Small intestine (tissue), 7 donors: ENCODE data around the gene RBMS1. TPM values are rescaled to one million over a fixed set of nuclear protein-coding genes. Genes with fewer than 3 reads are reported as not detected.

Experiments used
- DNase-seq, 2 donors: peaks; one replicate each; pipeline versions ENCODE4 v3.0.0 to v3.0.0-alpha.2; 2013
- FAIRE-seq: peaks from 2 replicates; lab custom pipeline; 2012; peaks lifted over from hg19 to GRCh38; lab: Jason Lieb, UNC
- H3K27ac ChIP-seq, 3 donors: one replicate each; pipeline ENCODE4 v1.5.1; 2013; ENCODE audit warnings: low read length in 2 of 3, mild to moderate bottlenecking in 2 of 3, control low read depth in 1 of 3, inconsistent platforms in 1 of 3, low read depth in 1 of 3, moderate library complexity in 1 of 3
- H3K27me3 ChIP-seq, 3 donors: one replicate each; pipeline ENCODE4 v1.6.1; 2013; ENCODE audit warnings: low read length in 3 of 3, inconsistent platforms in 1 of 3; ENCODE audit not compliant: control insufficient read depth in 3 of 3, insufficient read depth in 3 of 3
- H3K36me3 ChIP-seq, 3 donors: one replicate each; pipeline ENCODE4 v1.6.1; 2013; ENCODE audit warnings: low read length in 3 of 3, inconsistent platforms in 1 of 3, low read depth in 1 of 3, mild to moderate bottlenecking in 1 of 3, moderate library complexity in 1 of 3; ENCODE audit not compliant: control insufficient read depth in 3 of 3, insufficient read depth in 2 of 3
- H3K4me1 ChIP-seq, 3 donors: one replicate each; pipeline ENCODE4 v1.6.1; 2013; ENCODE audit warnings: low read length in 2 of 3, inconsistent platforms in 1 of 3, low read depth in 1 of 3, mild to moderate bottlenecking in 1 of 3, moderate library complexity in 1 of 3; ENCODE audit not compliant: control insufficient read depth in 3 of 3, insufficient read depth in 2 of 3
- H3K4me3 ChIP-seq, 3 donors: one replicate each; pipeline ENCODE4 v1.5.1; 2013; ENCODE audit warnings: low read length in 3 of 3, control low read depth in 1 of 3, inconsistent platforms in 1 of 3, low read depth in 1 of 3, mild to moderate bottlenecking in 1 of 3, moderate library complexity in 1 of 3
- H3K9me3 ChIP-seq, 2 donors: one replicate each; pipeline ENCODE4 v1.6.1; 2013; ENCODE audit warnings: low read depth in 1 of 2, low read length in 1 of 2; ENCODE audit not compliant: control insufficient read depth in 2 of 2, insufficient read depth in 1 of 2
- WGBS, 3 donors: extraction: QIAGEN DNeasy Blood & Tissue Kit; methylation state at CpG; one replicate each; pipeline ENCODE4 v1.1.7; 2013; 5-methylcytosine and 5-hydroxymethylcytosine counted together
- polyA plus RNA-seq, 4 donors: library from polyadenylated mRNA; stranded (reverse) in 3 of 4; unstranded in 1 of 4; fragments of 200-250 nt in 3 of 4; fragments of 120-200 nt in 1 of 4; gene quantifications; one replicate each; pipeline versions ENCODE4 v1.2.1 to v1.2.3, GENCODE V29; 2013
- donor health status: healthy with polysubstance abuse.
- donor health status: control.
- donor health status: control.
- donor health status: Bipolar disorder and iron deficiency.
- donor health status: healthy.

RBMS1 gene
- polyA plus RNA-seq, 4 donors = 2.0 to 21.4 (median 10.1) TPM

DNA sequence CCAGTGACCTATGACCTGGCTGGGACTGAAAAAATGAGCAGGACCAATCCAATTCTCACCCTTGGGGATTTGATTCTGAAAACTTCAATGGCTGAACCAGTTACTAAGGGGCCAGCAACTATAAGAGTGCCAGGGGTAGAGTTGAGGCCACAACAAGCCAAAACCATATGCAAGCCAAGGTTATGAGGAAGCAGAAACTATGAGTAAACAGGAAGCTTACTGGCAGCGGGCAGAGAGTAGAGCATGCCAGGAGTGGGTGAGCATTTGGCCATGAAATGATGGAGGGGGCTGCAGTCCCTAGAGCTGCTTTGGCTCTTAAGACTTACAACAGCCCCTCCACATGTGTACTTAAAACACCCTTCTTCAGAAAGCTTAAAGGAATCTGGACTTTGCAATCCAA, 82.4 kb downstream of the RBMS1 start:
- 33 to 74% (median 40%) methylated on average over 1 of the region's 1 CpG for WGBS, 3 donors
- Histone ChIP-seq H3K27ac (peak overlapping the region in 2 of 3 donors; percentile 12 to 76), H3K4me3 (no peak overlapping the region), H3K4me1 (peaks cover 0 to 8% (median 0%) of the 10 kb centered on the region in 3 donors), H3K27me3 (peaks cover 0 to 3% (median 0%) of the 10 kb centered on the region in 3 donors), H3K9me3 (no peaks in the 10 kb centered on the region), H3K36me3 (no peaks in the 10 kb centered on the region)
- DNase-seq = no peak
- no peak for FAIRE-seq

DNA sequence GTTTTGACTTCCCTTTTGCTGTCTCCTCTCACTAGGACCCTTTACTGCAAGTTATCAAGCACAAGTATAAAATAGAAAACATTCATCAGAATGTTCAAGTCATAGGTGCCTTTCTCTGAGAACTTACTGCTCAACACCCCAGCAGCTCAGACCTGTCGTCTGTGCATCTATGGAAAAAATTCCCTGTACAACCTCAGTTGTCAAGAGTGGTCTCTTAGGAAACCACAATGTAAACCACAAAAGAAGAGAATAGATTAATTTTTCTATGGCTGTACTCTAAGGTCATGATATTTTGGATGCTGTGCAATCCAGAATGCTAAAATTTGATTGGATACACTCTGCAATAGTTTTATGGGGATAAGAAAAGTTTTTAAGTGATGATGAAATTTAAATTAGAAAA, 84.1 kb downstream of the RBMS1 start:
- Histone ChIP-seq H3K4me3 (no peak overlapping the region), H3K36me3 (no peaks in the 10 kb centered on the region), H3K27me3 (peaks cover 0 to 3% (median 0%) of the 10 kb centered on the region in 3 donors), H3K9me3 (no peaks in the 10 kb centered on the region), H3K27ac (no peak overlapping the region), H3K4me1 (peaks cover 0 to 13% (median 0%) of the 10 kb centered on the region in 3 donors)
- FAIRE-seq = no peak
- no peak for DNase-seq
- WGBS, 3 donors = 68 to 80% (median 74%) methylated on average over 1 of the region's 1 CpG

DNA sequence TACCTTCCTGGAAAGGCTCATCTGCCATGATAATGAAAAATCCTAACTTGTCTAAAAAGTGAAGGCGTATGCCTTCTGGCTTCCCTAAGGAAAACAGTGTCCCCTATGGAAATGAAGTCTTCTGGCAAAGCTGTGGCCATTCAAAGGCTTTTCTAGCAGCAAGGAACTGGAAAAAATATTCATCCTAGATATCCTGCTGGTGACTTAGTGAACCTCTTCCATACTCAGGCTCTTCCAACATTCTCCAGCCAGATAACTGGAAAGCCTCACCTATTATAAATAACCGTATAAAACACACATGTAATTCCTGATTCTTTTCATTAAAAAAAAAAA, 84.7 kb downstream of the RBMS1 start:
- H3K27me3 ChIP-seq = peaks cover 0 to 3% (median 0%) of the 10 kb centered on the region in 3 donors
- DNase-seq = no peak
- no peaks in the 10 kb centered on the region for H3K9me3 ChIP-seq
- H3K36me3 ChIP-seq = no peaks in the 10 kb centered on the region
- H3K27ac ChIP-seq = peak overlapping the region in 2 of 3 donors; percentile 18 to 81
- WGBS, 3 donors = 82 to 92% (median 83%) methylated on average over 2 of the region's 2 CpGs
- no peak overlapping the region for H3K4me3 ChIP-seq
- FAIRE-seq = no peak
- peaks cover 0 to 13% (median 0%) of the 10 kb centered on the region in 3 donors for H3K4me1 ChIP-seq

DNA sequence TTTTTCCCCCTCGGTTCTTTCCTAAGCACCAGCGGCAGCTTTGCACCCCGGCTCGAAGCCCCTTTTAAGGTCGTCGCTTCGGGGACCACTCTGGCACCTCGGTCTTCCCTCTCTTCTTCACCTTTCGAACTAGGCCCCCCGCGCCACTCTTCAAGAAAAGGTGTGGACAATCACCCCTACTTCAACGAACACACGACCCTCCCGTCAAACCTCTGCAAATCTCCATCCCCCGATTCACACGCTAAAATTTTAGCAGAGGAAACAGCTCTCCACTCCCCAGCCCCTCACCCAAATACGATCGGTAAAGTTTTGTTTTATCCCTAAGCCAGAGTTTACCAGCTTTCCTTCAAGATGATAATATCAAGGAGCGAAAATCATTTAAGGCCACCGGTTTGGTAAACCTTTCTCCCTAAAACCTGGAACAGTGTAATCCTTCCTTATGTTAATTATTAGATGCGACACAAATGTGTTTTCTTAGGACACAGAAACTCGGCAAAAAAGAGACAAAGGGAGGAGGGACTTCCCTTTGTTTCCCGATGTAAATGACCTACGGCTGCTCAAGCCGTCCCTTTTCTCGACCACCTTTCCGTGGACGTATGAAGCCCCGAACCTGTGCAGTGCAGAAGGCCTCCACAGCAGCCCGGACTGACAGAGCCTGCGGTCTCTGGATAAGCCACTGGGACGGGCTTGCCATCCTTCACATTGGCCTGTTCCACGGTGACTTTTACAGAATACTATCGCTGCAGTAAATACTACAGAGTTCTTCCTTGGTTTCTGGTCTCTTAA, 85.2 kb downstream of the RBMS1 start:
- no peak for FAIRE-seq

DNA sequence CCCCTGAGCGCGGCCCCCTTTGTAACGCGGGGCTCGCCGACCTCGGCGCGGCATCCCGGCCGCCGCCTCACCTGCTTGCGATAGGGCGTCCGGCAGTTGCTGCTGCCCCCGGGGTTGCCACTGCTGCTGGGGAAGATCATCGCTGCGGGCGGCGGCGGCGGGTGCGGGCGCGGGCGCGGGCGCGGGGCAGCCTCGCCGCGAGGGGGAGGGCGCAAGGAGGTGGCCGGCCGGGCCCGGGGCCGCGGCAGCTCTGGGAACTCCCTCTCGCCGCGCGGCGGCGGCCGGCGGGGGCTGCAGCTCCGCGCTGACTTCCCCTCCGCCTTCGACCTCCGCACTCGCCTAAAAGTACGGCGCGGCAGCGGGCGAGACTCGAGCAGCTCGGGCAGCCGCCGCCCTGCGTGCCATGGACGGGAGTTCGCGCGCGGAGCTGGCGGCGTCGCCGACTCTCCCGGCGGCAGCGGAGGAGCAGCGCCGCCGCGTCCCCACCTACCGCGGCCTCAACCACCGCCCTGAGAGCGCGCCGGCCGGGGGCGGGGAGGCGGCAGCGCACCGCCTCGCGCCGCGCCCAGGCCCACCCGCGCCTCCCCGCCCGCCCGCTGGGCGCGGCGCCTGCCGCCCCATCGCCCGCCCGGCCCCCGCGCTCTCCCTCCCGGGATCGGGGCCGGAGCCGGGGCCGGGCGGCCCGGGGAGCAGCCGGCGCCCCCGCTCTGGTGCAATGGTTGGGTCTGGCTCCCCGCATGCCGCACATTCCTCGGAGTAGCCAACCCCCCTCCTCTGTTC, 86.0 kb downstream of the RBMS1 start:
- peaks cover 0 to 17% (median 0%) of the 10 kb centered on the region in 3 donors for H3K4me1 ChIP-seq
- H3K9me3 ChIP-seq = no peaks in the 10 kb centered on the region
- peak overlapping the region; percentile 62 to 97 (median 91) for H3K4me3 ChIP-seq
- peaks cover 0 to 3% (median 0%) of the 10 kb centered on the region in 3 donors for H3K27me3 ChIP-seq
- H3K36me3 ChIP-seq = no peaks in the 10 kb centered on the region
- 0 to 1% (median 1%) methylated on average over 33 to 120 of the region's 120 CpGs for WGBS, 3 donors
- FAIRE-seq (no peak), DNase-seq (peak; percentile 43 to 81)
- H3K27ac ChIP-seq = peak overlapping the region; percentile 58 to 95 (median 69)

More for the DNA sequence above, 85.2 kb downstream of the RBMS1 start:
- Histone ChIP-seq H3K4me1 (peaks cover 0 to 16% (median 0%) of the 10 kb centered on the region in 3 donors), H3K9me3 (no peaks in the 10 kb centered on the region), H3K4me3 (peak overlapping the region in 2 of 3 donors; percentile 33 to 91), H3K36me3 (no peaks in the 10 kb centered on the region), H3K27ac (peak overlapping the region in 2 of 3 donors; percentile 18 to 81), H3K27me3 (peaks cover 0 to 3% (median 0%) of the 10 kb centered on the region in 3 donors)
- WGBS, 3 donors = 45 to 62% (median 61%) methylated on average over 33 to 34 of the region's 34 CpGs
- peak in 1 of 2 donors; percentile 19 for DNase-seq

DNA sequence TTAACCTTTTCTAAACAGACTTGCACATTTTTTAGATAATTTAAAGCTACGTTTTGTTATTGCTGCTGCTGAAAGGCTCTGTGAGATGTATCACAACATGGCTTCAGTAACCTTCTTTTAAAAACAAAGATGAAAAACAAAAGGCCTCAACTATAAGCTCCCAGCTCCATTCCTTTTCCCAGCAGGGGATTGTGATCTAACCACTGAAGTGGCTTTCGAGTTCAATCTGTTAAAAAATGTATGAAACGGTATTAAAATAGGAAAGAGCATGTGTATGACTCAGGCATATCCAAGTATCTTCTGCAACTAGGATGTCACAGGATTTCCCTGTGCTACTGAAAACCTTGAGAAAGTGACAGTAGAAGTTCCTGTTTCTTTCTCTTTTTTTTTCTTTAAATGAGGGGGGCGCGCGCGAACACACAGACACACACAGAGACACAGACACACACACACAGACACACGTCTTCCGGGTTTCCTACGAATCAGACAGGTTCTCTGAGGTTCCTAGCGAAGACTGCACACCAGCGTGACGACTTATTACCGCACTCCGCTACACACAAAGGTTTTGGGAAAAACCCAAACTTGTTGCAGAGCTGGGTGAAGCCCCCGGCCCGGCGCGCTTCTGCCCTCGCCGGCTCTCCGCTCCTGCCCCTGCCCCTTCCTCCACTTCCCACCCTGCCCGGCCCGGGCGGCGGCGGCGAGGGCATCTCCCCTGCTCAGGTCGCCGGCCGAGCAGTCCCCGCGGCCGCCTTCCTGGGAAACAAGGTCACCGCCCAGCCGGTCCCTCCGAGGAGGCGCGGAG, 86.8 kb downstream of the RBMS1 start:
- DNase-seq (peak; percentile 66 to 68), FAIRE-seq (no peak)
- WGBS, 3 donors = 1% methylated on average over 36 to 39 of the region's 39 CpGs
- Histone ChIP-seq H3K36me3 (no peaks in the 10 kb centered on the region), H3K27me3 (peaks cover 0 to 3% (median 0%) of the 10 kb centered on the region in 3 donors), H3K4me1 (peaks cover 0 to 18% (median 0%) of the 10 kb centered on the region in 3 donors), H3K9me3 (no peaks in the 10 kb centered on the region), H3K27ac (peak overlapping the region; percentile 58 to 95 (median 69)), H3K4me3 (peak overlapping the region; percentile 62 to 97 (median 91))

DNA sequence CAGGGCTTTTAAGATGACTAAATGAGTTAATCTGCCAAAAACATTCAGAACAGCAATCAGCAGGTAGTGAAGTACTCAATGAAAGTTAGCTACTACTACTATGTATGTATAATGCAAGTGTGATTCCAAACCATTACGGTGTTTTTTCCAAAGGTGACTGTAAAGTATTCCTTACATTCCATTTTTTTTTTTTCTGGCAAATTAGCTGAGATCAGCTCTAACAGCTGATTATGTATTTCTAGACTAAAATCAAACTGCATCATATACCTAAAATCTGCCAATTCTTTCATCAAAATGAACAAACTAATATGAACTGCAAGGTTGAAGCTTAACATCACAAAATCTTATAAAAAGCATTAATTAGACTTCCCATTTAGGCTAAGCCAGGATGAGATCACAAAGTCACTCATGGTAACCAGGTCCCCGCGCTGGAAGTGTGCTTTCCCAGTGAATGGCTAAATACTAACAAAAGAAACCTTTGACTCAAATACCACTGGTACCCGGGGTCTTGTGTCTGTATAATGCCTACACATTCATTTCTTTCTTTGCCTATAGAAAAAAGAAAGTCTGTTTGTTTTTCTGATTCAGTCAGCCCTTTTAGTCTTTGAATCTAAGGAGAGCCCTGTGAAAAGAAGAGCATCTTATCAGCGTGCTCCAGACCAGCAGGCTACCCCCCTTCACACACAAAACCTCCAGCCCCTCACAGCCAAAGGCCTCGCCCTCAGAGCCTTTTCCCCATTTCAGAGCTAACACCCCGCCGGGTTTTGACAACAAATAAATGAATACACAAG, 88.3 kb downstream of the RBMS1 start:
- peaks cover 0 to 13% (median 0%) of the 10 kb centered on the region in 3 donors for H3K4me1 ChIP-seq
- H3K27ac ChIP-seq = peak overlapping the region in 1 of 3 donors; percentile 4
- H3K4me3 ChIP-seq = no peak overlapping the region
- no peak for DNase-seq
- H3K27me3 ChIP-seq = peaks cover 0 to 3% (median 0%) of the 10 kb centered on the region in 3 donors
- H3K36me3 ChIP-seq = no peaks in the 10 kb centered on the region
- 59 to 89% (median 70%) methylated on average over 8 of the region's 8 CpGs for WGBS, 3 donors
- FAIRE-seq = no peak
- no peaks in the 10 kb centered on the region for H3K9me3 ChIP-seq
